GM04503 (cell line): ENCODE measurements around the gene MAN2B1.
"Not testable (repeated sequence)": the region's sequence is repeated elsewhere in the genome, so short reads cannot be mapped to it uniquely, and the experiment has no call there.

Source experiments
- DNase-seq: peaks from one replicate; pipeline ENCODE4 v3.0.0-alpha.2; 2012; ENCODE audit warnings: low read depth

MAN2B1 gene

DNA sequence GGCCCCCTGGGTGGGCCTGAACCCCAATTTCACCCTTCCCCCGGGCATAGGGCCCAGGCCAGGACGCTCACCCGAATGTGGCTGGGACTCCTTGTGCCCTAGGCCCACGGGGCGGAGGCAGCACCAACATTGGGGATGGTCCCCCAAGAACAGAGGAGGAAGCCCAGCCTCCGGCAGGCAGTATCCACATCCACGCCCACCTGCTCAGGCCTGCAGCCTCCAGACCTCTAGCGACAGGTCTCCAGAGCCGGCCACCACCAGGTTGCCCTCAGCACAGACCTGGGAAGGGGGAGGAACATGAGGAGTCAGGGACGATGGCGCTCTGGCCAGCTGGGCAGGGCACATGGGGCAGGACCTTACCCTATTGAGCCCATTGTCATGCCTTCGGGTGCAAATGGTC, 22.5 kb upstream of the MAN2B1 start:
- DNase-seq, result no peak

DNA sequence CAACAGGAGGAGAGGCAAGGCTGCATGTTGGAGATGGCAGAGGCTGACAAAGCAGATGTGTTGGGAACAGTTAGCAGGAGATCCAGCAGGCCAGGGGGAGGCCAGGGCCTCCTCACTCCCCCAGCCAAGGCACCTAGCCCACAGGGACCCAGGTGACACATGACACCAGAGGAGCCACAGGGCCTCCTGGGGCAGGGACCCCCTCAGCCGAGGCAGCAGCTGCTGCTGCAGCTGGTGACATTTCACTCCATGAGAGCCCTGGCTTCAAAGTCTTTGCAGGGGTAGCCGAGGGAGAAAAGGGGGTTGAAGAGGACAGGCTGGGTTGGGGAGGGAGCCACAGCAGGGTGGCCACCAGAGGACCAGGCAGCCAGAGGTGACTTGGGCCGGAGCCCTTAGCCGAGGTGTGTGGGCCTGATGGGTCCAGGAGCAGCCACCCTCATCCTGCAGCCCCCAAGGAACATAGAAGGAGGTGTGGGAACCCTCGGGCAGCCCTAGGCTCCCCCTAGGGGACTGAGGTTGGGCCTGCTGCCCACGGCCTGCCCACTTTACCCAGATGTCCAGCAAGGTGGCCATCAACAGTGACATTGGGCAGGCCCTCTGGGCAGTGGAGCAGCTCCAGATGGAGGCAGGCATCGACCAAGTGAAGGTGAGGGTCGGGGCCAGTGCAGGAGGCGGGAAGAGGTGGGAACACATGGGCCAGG, 21.1 kb upstream of the MAN2B1 start, which contains the start of gene GNG14:
Gene GNG14 (plus strand): TSS at position 503 of the 701 bp plus-strand sequence. CDS start 51 bp downstream, at position 554.
- DNase-seq, result no peak

DNA sequence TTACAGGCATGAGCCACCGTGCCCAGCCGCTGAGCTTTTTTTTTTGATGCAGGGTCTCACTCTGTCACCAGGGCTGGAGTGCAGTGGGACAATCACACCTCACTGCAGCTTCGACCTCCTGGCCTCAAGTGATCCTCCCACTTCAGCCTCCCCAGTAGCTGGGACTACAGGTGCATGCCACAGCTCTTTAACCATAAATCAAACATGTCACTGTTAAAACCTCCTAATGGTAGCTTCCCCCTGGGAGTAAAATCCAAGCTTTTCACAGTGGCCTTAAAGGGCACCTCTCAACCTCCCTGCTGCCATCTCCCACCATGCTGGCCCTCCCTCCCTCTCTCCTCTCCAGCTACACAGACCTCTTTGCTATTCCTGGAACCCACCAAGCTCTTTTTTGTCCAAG, 19.3 kb upstream of the MAN2B1 start:
- DNase-seq, result no peak

DNA sequence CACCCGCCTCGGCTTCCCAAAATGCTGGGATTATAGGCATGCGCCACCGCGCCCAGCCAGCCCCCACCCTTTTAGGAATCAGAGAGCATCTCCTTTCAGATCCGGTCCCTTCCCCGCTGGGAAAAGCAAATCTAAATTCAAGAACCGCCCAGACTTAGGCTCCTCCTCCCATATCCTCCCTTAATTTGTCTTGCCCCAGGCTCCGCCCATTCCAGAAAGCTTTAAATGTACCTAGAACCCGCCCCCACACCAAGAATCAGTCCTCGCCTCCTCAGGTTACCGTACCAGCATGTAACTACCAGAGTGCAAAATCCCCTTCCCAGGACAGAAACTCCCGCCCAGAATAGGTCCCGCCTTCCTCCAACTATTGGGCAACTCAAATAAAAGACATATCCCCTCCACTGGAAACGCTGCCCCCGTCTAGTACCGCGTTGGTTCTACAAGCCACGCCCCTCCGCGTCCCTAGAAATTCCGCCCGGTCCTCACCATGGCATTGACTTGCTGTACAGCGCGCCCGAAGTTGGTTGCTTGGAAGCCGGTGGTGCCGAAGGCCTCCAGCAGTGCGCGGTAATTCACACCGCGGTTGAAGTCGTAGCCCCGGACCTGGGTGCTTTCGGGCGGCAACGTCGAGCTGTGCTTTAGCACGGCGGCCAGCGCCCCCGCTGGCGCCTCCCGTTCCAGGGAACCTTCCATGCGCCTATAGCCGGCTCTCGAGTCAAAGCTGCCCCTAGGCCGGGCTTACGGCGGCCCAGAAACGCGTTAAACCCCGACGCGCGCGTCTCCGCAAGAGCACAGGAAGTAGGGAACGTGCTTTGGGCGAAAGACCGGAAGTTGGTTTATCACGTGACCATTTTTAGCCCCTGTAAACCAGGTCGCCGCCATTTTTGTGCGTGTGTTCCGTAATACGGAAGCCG, 14.8 kb upstream of the MAN2B1 start, which contains the start of gene DHPS:
Gene DHPS (minus strand): TSS at position 807 of the 914 bp plus-strand sequence. CDS start 114 bp downstream, at position 693.
- DNase-seq, result peak; percentile 83

DNA sequence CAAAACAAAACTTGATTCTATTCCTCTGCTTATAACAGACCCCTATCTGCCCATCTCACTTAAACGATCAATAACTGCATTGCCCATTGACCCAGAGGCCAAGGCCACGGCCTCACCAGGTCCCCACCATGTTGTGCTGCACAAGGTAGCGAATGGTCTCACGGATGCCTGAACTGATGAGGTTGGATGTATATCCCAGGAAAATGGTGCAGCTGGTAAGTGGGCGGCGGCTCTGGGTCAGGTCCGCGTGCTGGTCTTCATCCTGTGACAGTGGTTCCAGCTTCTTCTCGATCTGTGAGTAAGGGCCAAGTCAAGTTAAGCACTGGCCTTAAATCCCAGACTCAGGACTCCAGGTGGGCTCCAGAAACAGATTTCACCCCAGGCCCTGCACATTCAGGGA, 13.5 kb upstream of the MAN2B1 start:
- no peak for DNase-seq

DNA sequence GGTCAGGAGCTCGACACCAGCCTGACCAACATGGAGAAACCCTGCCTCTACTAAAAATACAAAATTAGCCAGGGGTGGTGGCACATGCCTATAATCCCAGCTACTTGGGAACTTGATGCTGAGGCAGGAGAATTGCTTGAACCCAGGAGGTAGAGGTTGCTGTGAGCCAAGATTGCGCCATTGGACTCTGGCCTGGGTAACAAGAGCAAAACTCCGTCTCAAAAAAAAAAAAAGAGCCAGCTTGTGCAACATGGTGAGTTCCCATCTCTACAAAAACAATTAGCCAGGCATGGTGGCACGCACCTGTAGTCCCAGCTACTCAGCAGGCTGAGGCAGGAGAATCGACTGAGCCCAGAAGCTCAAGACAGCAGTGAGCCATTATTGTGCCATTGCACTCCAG, 11.5 kb upstream of the MAN2B1 start:
- not testable (repeated sequence) for DNase-seq

DNA sequence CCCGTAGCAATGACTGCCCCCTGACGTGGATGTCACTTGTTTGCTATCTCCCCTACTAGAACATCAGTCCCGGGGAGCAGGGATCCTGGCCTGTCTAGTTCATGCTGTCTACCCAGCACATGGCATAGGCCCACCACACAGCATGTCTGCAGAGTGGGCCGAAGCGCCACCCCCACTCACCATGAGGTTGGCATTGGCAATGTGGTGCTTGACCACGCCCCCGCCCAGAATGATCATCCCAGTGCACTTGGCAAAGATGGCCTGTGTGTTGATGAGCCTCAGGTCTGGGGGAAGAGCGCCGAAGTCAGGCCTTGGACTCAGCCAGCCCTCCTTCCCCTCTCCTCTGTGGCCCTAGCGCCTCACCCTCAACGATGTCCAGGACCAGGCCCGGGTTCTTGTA, 10.4 kb upstream of the MAN2B1 start:
- no peak for DNase-seq

DNA sequence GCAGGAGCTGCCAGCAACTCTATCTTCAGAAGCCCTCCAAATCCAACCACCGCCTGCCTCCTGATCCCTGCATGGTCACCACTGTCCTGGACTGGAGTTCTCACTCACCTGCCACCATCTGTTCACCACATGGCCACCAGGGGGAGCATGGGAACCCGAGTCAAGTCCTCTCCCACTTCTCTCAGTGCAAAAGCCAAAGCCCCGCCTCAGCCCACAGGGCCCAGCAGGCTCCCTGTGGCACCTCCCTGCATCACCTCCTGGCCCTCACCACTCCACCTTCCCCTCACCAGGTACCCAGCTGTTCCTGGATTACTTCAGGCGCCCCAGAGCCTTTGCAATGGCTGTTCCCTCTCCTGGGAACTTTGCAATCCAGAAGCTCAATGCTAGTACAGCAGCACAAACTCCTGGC, 9.8 kb upstream of the MAN2B1 start:
- DNase-seq, result no peak

DNA sequence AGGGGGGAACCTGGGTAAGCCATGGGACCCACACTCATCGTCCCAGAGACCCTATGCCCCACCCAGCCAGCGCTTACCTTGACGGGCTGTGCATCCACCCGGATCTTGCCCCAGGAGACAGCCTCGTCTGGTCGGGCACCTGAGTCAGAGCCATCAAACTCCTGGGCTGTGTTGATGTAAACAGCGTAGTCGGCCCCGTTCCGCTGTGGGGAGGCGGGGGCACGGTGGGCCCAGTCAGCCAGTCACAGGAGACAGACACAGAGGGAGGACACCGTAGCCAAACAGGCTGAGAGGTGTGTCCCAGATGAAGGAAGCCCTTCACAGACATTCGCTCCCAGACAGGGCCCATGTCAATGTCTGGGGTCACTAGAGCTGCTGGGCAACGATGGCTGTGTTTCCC, 9.4 kb upstream of the MAN2B1 start:
- DNase-seq, result no peak

DNA sequence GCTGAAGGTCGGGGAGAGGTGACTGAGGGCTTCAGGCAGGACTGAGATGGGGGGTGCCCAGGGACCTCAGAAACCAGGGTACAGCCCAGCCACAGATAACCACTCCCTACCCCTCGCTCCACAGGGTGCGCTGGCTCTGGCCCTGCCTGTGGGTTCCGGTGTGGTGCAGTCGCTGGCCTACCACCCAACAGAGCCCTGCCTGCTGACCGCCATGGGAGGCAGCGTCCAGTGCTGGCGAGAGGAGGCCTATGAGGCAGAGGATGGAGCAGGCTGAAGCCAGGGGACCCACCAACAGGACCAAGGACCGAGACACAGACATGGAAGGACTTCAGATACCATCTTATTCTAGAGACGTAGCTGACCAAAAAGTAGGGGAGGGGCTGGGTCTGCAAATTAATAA, 8.9 kb upstream of the MAN2B1 start:
- DNase-seq, result no peak

DNA sequence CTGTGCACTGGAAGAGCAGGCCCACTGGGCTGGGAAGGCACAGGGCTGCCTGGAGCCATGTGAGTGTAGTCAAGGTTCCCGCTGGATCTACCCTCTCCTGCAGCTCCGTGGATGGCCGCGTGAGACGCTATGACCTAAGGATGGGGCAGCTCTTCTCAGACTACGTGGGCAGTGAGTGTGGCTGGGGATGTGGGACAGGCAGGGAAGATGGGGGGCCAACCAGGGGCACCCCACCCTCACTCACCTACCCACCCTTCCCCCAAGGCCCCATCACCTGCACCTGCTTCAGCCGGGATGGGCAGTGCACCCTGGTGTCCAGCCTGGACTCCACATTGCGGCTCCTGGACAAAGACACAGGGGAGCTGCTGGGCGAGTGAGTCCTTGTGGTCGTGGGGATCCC, 6.2 kb upstream of the MAN2B1 start:
- DNase-seq, result no peak

DNA sequence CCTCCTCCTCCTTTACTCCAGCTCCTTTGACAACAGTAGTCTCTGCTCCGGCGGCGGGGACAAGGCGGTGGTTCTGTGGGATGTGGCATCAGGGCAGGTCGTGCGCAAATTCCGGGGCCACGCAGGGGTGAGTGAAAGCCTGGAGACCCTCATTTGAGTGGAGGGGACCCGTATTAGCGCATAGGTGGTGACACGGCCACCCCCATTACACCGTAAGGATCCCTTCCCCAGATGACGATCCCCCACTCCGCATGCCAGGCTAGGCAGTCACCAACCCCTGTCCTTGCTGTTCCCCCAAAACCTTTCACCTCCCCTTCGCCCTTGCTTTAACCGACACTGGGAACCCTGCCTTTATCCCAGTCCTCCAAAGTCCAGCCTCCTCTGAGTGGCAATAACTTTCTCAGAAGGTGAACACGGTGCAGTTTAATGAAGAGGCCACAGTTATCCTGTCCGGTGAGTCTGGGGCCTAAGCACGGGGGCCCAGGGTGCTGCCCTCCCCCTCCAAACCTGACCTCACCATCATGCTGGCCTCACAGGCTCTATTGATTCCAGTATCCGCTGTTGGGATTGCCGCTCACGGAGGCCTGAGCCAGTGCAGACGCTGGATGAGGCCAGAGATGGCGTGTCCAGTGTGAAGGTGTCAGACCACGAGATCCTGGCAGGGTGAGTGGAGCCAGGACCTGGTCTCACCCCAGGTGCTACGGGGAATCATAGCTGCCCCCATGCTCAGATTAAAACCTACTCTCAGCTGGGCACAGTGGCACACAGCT, 3.8 kb upstream of the MAN2B1 start:
- DNase-seq, result no peak

DNA sequence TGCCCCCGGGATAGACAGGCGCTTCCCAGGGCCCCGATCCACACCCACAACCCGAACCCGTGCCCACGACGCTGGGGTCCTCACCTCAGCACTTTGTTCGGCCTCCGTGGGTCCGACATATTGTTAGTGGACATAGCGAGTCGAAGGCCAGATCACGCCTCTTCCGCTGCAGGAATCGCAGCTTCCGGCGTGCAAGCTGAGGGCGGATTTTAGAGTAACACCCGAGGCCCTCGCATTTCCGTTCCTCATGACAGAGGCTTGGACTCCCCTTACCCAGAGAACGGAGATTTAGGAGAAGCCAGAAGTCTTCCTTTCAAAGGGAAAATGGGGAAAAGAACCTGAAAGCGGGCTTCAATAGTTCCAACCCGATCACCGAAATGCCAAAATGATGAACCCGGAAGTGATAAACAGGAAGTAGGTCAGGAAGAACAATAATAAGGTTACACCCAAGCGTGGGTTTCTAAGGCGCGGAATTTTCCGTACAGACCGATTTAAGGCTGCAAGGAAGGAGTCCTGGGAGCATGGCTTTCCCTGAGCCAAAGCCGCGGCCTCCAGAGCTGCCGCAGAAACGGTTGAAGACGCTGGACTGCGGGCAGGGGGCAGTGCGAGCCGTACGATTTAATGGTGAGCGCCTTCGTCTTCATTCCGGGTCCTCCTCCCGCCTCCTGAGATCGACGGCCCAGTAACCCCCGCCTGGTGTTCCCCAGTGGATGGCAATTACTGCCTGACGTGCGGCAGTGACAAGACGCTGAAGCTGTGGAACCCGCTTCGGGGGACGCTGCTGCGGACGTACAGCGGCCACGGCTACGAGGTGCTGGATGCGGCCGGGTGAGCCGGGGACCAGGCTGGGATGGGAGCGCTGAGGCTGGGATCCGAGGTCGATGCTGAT, 3.0 kb upstream of the MAN2B1 start:
- DNase-seq, result peak; percentile 58

DNA sequence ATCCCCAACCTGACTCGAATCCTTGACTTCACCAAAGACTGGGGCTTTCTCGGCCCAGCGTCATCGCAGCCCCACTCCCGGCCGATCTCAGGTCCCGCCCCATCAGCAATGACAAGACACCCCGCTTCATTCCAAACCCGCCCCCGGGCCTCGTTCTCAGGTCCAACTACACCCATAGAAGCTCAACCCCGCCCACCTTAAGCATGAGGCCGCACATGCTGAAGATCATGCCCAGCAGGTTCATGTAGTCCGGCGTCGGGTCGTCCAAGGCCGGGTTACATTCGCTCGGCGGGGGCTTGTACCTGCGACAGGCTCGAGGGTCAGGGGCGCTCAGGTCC, 2.4 kb upstream of the MAN2B1 start:
- DNase-seq, result no peak

DNA sequence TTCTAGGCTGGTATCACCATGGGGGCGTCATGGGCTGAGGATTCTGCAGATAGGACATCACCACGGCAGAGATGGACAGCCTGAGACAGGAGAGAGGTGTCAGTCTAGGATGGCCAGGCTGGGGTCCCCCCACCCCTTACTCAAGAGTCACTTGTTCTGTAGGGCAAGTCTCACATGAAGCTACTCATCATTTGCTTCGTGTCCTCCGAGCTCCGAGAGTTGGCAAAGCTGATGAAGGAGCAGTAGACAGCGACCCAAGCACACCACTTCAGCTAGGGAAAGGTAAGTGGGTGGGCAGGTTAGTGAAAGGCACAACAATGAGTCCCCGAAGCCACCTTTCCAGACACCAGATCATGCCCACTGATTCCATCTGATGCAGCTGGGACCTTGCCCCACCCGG, 1.8 kb upstream of the MAN2B1 start:
- no peak for DNase-seq

DNA sequence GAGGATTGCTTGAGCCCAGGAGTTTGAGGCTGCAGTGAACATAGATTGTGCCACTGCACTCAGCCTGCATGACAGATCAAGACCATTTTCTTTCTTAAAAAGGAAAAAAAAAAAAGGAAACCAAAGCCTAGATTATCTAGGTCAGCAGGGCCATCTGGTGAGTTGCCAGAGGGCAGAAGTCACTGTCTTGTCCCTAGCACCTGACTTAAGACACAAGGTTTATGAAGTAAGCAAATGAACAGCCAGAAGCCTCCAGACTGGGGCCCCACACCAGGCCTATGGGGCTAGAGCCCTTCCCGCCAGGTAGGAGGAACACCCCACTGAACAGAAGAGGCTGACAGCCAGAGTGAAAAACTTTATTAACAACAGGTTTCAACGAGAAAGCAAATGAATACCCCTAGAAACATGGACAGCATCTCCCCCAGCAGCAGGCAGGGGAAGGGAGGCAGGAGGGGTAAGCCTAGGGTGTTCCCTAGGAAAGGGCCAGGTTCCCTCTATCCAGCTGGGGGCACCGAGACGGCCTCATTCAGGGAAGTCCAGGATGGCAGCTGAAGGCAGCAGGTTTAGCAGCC, 1.3 kb upstream of the MAN2B1 start:
- DNase-seq, result no peak

DNA sequence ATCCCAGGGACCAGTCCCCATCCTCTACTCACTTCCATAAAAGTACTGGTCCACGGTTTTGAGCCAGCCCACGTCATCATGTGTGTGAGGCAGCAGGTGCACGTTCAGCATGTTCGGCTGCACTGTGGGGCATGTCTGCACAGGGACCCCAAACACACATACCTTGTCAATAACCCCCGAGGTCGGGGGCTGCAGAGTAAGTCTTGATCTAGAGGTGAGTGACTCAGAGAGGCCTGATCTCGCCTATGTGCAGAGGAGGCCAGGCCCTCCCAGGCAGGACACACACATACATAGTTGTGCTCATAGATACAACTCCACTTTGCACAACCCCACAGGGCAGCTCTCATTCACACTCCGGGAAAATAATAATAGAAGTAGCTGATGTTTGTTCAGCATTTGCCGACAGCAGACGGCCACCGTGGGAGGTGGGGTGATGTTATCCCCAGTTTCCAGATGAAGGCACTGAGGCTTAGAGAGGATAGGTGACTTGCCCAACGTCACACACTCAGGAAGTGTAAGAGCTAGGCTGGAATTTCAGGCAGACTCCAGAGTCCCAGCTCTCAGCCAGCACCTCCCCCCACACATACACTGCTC, 774 bp downstream of the MAN2B1 start:
- no peak for DNase-seq

DNA sequence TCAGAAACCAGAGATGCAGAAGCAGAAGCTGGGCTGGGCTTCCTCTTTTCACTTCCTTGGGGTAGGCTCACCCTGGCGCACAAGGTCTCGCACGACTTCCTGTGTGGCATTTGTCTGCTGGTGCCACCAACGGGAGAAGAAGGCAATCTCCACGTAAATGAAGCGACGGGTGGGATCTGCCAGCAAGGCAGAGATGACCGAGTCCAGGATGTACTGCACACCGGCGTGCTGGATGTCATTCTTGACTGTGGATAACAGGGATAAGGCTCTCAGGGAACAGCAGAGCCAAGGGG, 1.3 kb downstream of the MAN2B1 start:
- DNase-seq, result no peak

DNA sequence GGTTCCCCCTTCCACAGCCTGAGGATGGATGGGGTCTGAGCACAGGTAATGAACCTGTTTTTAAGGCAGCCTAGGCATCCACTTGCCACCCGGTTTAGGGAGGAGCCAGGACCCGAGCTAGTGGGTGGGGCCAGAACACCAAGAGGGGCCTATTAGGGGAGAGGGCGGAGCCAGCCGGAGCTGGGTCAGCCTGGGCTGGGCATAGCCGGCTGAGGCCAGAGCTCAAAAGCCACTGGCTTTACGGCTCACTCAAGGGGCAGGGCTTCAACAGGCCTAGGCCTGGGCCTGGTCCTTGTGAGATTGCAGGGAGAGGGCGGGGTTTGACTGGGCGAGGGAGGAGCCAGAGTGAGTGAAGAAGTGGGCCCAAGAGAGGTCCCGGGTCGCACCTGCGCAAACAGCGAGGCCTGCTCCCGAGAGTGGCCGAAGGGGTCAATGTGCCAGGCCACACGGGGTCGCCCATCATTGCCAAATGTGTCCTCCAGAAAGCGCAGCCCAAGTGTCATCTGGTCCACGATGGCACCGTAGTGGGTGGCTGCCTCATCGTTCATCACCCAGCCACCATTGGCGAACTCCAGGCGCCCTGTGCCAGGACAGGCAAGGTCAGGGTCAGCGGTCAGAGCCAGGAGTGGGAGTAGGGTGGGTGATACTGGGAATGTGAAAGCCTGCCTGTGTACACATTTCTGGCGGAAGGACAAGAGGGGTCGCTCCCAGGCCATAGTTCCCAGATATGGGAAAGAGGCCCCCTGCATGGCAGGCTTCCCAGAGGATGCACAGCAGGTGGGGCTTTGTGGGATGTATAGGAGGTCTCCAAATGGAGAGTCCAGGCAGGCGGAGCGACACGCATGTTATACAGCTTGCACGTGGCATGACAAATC, 1.9 kb downstream of the MAN2B1 start:
- DNase-seq, result no peak

DNA sequence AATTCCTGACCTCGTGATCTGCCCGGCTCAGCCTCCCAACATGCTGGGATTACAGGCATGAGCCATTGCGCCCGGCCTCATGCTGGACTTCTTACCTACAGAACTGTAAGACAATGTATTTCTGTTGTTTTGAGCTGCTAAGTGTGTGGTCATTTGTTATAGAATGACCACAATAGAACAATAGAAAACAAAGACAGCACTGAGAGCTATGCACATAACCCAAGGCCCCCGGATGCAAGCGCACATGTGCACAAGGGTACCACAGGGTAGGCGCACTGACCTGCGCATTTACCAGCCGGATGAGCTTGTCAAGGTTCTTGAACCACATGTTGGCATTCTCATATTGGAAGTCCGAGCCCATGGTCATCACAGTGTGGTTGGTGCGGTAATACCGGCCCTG, 5.6 kb downstream of the MAN2B1 start:
- DNase-seq, result no peak
